Hepatic stellate cell (primary cell): ENCODE data around the gene EPHB6.

Experiments
- DNase-seq: peaks from one replicate; pipeline ENCODE4 v3.0.0; 2011; ENCODE audit warnings: low spot score

EPHB6 gene

GRCh38 chr7:142896151-142896550 is 41.3 kb downstream of the EPHB6 start:
- DNase-seq = no peak

GRCh38 chr7:142896741-142897379 is 42.0 kb downstream of the EPHB6 start:
- no peak for DNase-seq

GRCh38 chr7:142897691-142898090 is 42.8 kb downstream of the EPHB6 start:
- DNase-seq = no peak

GRCh38 chr7:142898377-142899170 is 43.7 kb downstream of the EPHB6 start:
- DNase-seq = no peak

- DNase-seq = no peak
Observed at GRCh38 chr7:142899661-142900060, 44.8 kb downstream of the EPHB6 start.

GRCh38 chr7:142901426-142902259 is 46.8 kb downstream of the EPHB6 start:
- DNase-seq = no peak

GRCh38 chr7:142904128-142904527 is 49.3 kb downstream of the EPHB6 start:
- DNase-seq = no peak

- DNase-seq = no peak
Observed at GRCh38 chr7:142905759-142906158, 50.9 kb downstream of the EPHB6 start.

GRCh38 chr7:142906643-142907042 is 51.8 kb downstream of the EPHB6 start:
- DNase-seq = no peak

GRCh38 chr7:142908290-142908689 is 53.4 kb downstream of the EPHB6 start:
- no peak for DNase-seq

GRCh38 chr7:142908921-142909890 is 54.3 kb downstream of the EPHB6 start:
- DNase-seq = no peak

- DNase-seq = no peak
Observed at GRCh38 chr7:142910031-142910433, 55.2 kb downstream of the EPHB6 start.

GRCh38 chr7:142910481-142910880 is 55.6 kb downstream of the EPHB6 start:
- DNase-seq = no peak

GRCh38 chr7:142913051-142913450 is 58.2 kb downstream of the EPHB6 start:
- DNase-seq = no peak

- DNase-seq = no peak
Observed at GRCh38 chr7:142913566-142913965, 58.7 kb downstream of the EPHB6 start.

GRCh38 chr7:142914121-142914520 is 59.2 kb downstream of the EPHB6 start:
- DNase-seq = no peak

- no peak for DNase-seq
Observed at GRCh38 chr7:142915315-142915714, 60.4 kb downstream of the EPHB6 start.

- DNase-seq = no peak
Observed at GRCh38 chr7:142916508-142916907, 61.6 kb downstream of the EPHB6 start.

GRCh38 chr7:142917447-142917846 is 62.6 kb downstream of the EPHB6 start:
- DNase-seq = no peak

- DNase-seq = no peak
Observed at GRCh38 chr7:142918901-142919300, 64.0 kb downstream of the EPHB6 start.

GRCh38 chr7:142919656-142920055 is 64.8 kb downstream of the EPHB6 start:
- DNase-seq = no peak
